Natural killer cell (primary cell): ENCODE measurements around the gene ACTL6A. TPM values are rescaled to one million over a fixed set of nuclear protein-coding genes. Genes with fewer than 3 reads are reported as not detected.

Experiments used
- ATAC-seq, 3 donors: fragments of 150-1000 bp in 2 of 3; fragments of 200-7000 bp in 1 of 3; cut with Tn5 transposase; 1 replicate in 1 of 3; 2 replicates in 2 of 3; pipeline ENCODE4 v1.10.0; 2021; ENCODE audit warnings: mild to moderate bottlenecking in 2 of 3, moderate library complexity in 2 of 3
- DNase-seq, 2 donors: peaks; one replicate each; pipeline versions ENCODE4 v3.0.0 to v3.0.0-alpha.2; 2013 to 2021; ENCODE audit warnings: mixed read lengths in 1 of 2
- H3K27ac ChIP-seq: one replicate; pipeline ENCODE4 v1.5.1; 2013; ENCODE audit warnings: mild to moderate bottlenecking, low read length
- H3K27me3 ChIP-seq: one replicate; pipeline ENCODE4 v1.6.1; 2013; ENCODE audit warnings: low read length; ENCODE audit not compliant: control insufficient read depth, insufficient read depth
- H3K36me3 ChIP-seq: one replicate; pipeline ENCODE4 v1.6.1; 2013; ENCODE audit warnings: low read length; ENCODE audit not compliant: control insufficient read depth, insufficient read depth
- H3K4me1 ChIP-seq: one replicate; pipeline ENCODE4 v1.6.1; 2013; ENCODE audit warnings: low read length; ENCODE audit not compliant: control insufficient read depth, insufficient read depth
- H3K4me3 ChIP-seq: one replicate; pipeline ENCODE4 v1.5.1; 2013; ENCODE audit warnings: low read length
- H3K9me3 ChIP-seq: one replicate; pipeline ENCODE4 v1.6.1; 2013; ENCODE audit warnings: low read length; ENCODE audit not compliant: control insufficient read depth, insufficient read depth
- H3K27ac Mint-ChIP-seq, 2 donors: one replicate each; pipeline ENCODE4 v1.8.0; 2022; ENCODE audit warnings: mild to moderate bottlenecking in 2 of 2, mixed read lengths in 2 of 2, moderate library complexity in 1 of 2
- H3K27me3 Mint-ChIP-seq, 2 donors: one replicate each; pipeline ENCODE4 v1.8.0; 2022; ENCODE audit warnings: low read depth in 2 of 2, mixed read lengths in 2 of 2
- H3K36me3 Mint-ChIP-seq: one replicate; pipeline ENCODE4 v1.8.0; 2022; ENCODE audit warnings: mixed read lengths
- H3K4me1 Mint-ChIP-seq, 2 donors: one replicate each; pipeline ENCODE4 v1.8.0; 2022; ENCODE audit warnings: mixed read lengths in 2 of 2
- H3K4me3 Mint-ChIP-seq: one replicate; pipeline ENCODE4 v1.8.0; 2022; ENCODE audit warnings: mild to moderate bottlenecking, moderate library complexity, mixed read lengths
- H3K9me3 Mint-ChIP-seq, 2 donors: one replicate each; pipeline ENCODE4 v1.8.0; 2022; ENCODE audit warnings: mixed read lengths in 2 of 2
- CTCF ChIP-seq: fragments of 200-600 bp; IDR thresholded peaks from one replicate; pipeline ENCODE4 v1.8.0; 2022; ENCODE audit warnings: antibody characterized with exemption
- WGBS: methylation state at CpG from one replicate; pipeline ENCODE4 v1.1.7; 2013; ENCODE audit warnings: missing lambda C conversion rate; ENCODE audit not compliant: insufficient coverage; 5-methylcytosine and 5-hydroxymethylcytosine counted together
- intact Hi-C: fragments of 100-400 bp; cut with micrococcal nuclease; formaldehyde crosslinking; loops from one replicate; pipeline ENCODE4 v1.14.2; 2022
- total RNA-seq, 4 donors: library from RNA; stranded (reverse); fragments of 120-200 nt in 1 of 4; gene quantifications; one replicate each; pipeline versions ENCODE4 v1.2.3 to v1.2.4, GENCODE V29; 2013 to 2022

The ACTL6A gene
- total RNA-seq, 3 donors from 2014 or later (not counting 1 experiment from before 2014, with no cell fraction given) = 23.1 to 29.9 (median 24.1) TPM

DNA sequence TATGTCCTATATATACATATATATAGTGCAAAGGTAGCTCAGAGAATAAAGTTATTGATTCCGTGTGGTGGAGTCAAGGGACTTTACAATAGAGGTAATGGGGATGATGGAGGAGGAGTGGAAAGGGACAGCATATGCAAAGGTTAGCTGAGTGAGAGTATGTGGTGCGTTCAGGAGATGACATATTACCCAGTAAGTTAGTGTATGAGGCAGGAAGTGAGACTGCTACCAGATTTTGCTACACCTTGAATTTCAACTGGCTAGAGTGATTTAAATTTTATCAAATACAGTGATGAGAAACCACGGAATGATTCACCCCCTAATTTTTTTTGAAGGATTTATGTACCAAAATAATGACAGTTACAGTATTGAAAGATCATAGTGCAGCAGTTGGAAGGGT is 2.8 kb downstream of the ACTL6A start:
- intact Hi-C loops = no loop called here

DNA sequence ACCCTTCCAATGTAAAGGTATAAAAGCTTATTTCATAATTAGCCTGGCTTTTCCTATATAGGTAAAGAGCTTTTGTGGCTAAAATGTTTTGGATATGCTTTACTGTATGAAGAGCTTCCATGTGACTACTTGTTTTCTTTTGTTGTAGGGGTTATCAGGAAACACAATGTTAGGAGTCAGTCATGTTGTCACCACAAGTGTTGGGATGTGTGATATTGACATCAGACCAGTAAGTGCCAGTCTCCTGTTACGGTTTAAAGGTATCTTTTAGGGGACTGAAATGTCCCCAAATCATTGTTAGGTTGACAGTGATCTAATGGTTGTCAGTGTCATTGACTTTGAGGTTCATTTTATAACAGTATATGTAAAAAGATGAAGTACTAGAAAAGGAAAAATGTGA is 18.3 kb downstream of the ACTL6A start:
- no peak for TF ChIP-seq CTCF
- intact Hi-C loops = no loop called here
- H3K27ac Mint-ChIP-seq = no peak overlapping the region
- H3K9me3 Mint-ChIP-seq = no peaks in the 10 kb centered on the region
- H3K36me3 Mint-ChIP-seq = peaks cover 15% of the 10 kb centered on the region
- no peak overlapping the region for H3K4me3 Mint-ChIP-seq
- no peak overlapping the region for H3K4me3 ChIP-seq
- WGBS = 100% methylated on average over 1 of the region's 1 CpG
- H3K4me1 Mint-ChIP-seq = no peaks in the 10 kb centered on the region
- H3K36me3 ChIP-seq = peaks cover 72% of the 10 kb centered on the region
- DNase-seq (no peak), ATAC-seq (no peak)
- H3K4me1 ChIP-seq = no peaks in the 10 kb centered on the region
- H3K27me3 ChIP-seq = no peaks in the 10 kb centered on the region
- no peaks in the 10 kb centered on the region for H3K27me3 Mint-ChIP-seq
- no peaks in the 10 kb centered on the region for H3K9me3 ChIP-seq
- H3K27ac ChIP-seq = no peak overlapping the region

More for the DNA sequence above, 2.8 kb downstream of the ACTL6A start:
- H3K4me3 ChIP-seq = no peak overlapping the region
- peaks cover 7% of the 10 kb centered on the region for H3K4me1 ChIP-seq
- Mint-ChIP-seq H3K4me1 (peaks cover 24 to 32% of the 10 kb centered on the region in 2 donors), H3K9me3 (no peaks in the 10 kb centered on the region), H3K27me3 (peaks cover 0 to 3% of the 10 kb centered on the region in 2 donors), H3K27ac (no peak overlapping the region), H3K36me3 (no peaks in the 10 kb centered on the region), H3K4me3 (no peak overlapping the region)
- H3K36me3 ChIP-seq = peaks cover 8% of the 10 kb centered on the region
- TF ChIP-seq CTCF = no peak
- no peak for ATAC-seq
- no peaks in the 10 kb centered on the region for H3K27me3 ChIP-seq
- DNase-seq = peak in 1 of 2 donors; percentile 12
- no peak overlapping the region for H3K27ac ChIP-seq
- WGBS = 74% methylated on average over 3 of the region's 3 CpGs
- no peaks in the 10 kb centered on the region for H3K9me3 ChIP-seq

DNA sequence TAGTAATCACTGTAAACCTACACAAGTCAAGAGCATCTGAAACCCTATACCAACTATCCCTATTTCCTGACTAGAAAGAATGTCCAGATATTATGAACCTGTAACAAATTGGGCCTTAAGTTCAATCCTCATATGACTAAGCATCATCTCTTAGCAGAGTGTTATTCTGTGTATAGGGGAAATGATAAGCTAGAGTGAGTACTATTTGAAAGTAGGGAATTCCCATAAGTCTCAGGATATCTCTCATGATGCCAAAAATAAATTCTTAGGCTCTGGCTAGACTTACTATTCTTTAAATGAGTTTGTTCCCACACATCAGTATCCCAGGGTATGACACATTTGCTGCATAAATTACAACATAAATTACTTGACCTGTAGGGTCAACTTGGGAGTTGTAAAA is 26.4 kb downstream of the ACTL6A start:
- ATAC-seq = no peak
- H3K36me3 ChIP-seq = peaks cover 85% of the 10 kb centered on the region
- no peak overlapping the region for H3K27ac Mint-ChIP-seq
- H3K36me3 Mint-ChIP-seq = peaks cover 23% of the 10 kb centered on the region
- H3K9me3 Mint-ChIP-seq = no peaks in the 10 kb centered on the region
- H3K27me3 ChIP-seq = no peaks in the 10 kb centered on the region
- H3K9me3 ChIP-seq = no peaks in the 10 kb centered on the region
- H3K27ac ChIP-seq = no peak overlapping the region
- no peak for TF ChIP-seq CTCF
- no peaks in the 10 kb centered on the region for H3K27me3 Mint-ChIP-seq
- intact Hi-C loops = no loop called here
- no peak overlapping the region for H3K4me3 ChIP-seq
- no peaks in the 10 kb centered on the region for H3K4me1 Mint-ChIP-seq
- no peaks in the 10 kb centered on the region for H3K4me1 ChIP-seq
- DNase-seq = no peak
- H3K4me3 Mint-ChIP-seq = no peak overlapping the region

GRCh38 chr3:179590669-179591068 is 27.9 kb downstream of the ACTL6A start:
- H3K4me3 ChIP-seq = no peak overlapping the region
- no peaks in the 10 kb centered on the region for H3K4me1 ChIP-seq
- peaks cover 19% of the 10 kb centered on the region for H3K36me3 Mint-ChIP-seq
- no peaks in the 10 kb centered on the region for H3K9me3 Mint-ChIP-seq
- intact Hi-C loops = no loop called here
- no peaks in the 10 kb centered on the region for H3K4me1 Mint-ChIP-seq
- peaks cover 81% of the 10 kb centered on the region for H3K36me3 ChIP-seq
- no peak overlapping the region for H3K4me3 Mint-ChIP-seq
- TF ChIP-seq CTCF = no peak
- no peaks in the 10 kb centered on the region for H3K27me3 ChIP-seq
- no peak overlapping the region for H3K27ac Mint-ChIP-seq
- WGBS = 91% methylated on average over 2 of the region's 2 CpGs
- no peak overlapping the region for H3K27ac ChIP-seq
- DNase-seq (no peak), ATAC-seq (no peak)
- H3K27me3 Mint-ChIP-seq = no peaks in the 10 kb centered on the region
- H3K9me3 ChIP-seq = no peaks in the 10 kb centered on the region
